GM21619 (cell line): ENCODE measurements around the gene PKD1.
"Not testable (repeated sequence)": the region's sequence is repeated elsewhere in the genome, so short reads cannot be mapped to it uniquely, and the experiment has no call there.

Source experiments
- ATAC-seq: cut with Tn5 transposase; IDR thresholded peaks from one replicate; pipeline ENCODE4 v1.9.1; 2021; ENCODE audit not compliant: unreplicated experiment

The PKD1 gene

DNA sequence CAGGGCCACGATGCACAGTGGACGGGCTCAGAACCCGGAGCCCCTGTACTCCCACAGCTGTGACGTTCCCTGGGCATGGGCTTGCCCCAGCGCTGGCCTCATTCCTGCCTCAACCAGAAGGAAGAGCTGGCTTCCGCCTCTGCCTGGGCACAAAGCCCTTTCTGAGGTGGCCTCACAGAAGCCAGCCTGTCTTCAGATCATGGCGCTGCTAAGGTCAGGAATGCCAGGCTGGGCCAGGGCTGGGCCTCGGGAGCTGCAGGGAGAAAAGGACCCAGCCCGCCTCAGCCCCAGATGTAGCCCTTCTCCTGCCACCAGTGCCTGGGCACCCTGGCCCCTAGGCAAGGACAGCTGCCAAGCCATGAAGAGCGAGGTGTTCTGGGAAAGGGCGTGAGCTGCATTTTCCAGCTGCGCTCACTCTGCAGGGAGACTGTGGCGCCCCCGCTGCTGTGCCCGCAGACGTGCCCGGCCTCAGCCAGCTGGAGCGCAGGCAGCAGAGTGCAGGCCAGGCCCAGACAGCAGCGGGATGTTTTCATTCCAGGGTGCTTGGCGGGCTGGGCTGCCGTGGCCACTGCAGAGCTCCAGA, 9.4 kb downstream of the PKD1 start:
- ATAC-seq = not testable (repeated sequence)

DNA sequence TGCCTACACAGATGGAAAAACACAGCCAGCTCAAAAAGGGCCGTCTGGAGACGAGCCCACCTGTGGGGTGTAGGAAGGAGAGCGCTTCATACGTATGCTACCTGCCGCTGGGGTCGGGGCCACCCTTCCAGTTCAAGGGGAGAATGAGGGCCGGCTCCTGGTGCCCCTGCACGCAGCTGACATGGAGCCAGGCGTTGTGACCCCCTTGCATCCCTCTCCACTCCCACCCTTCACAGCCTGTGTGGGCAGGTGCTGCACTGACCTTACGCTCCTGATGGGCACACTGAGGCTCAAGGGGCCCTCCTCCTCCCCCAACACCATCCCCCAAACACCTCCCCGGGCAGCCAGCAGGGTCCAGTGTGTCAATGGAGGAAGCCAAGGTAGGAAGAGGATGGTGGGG, 10.1 kb downstream of the PKD1 start:
- ATAC-seq = not testable (repeated sequence)

DNA sequence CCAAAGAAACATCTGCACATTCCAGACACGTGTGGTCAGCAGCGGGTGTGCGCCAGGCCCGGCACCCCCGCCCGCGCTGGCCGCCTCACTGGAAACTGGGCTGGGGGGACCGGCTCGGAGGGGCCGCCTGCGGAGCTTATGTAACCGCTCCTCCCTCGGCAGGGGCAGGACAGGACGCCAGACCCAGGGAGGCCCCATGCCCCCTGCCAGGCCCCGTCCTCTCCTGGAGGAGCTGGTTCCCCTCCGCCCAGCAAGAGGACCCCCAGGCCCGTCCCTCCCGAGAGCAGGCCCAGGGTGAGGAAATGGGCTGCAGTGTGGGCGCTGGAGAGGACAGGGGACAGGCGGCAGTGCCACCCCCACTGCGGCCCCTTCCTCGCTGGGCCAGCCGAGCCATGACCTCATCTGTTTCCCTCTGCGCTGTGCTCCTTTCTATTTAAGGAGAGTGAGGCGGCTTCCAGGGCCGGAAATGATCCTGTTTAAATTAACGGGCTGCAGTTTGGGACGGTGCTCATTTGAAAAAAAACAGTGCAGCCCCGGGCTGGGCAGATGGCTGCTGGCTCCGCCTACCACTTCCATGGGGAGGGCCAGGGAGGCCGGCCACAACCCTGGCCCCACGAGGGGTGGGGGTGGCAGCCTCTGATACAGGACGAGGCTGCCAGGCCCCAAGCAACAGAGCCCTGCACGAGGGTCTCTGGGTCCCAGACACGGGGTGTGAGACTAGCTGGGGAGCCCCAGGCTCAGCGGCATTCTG, 10.8 kb downstream of the PKD1 start:
- not testable (repeated sequence) for ATAC-seq

DNA sequence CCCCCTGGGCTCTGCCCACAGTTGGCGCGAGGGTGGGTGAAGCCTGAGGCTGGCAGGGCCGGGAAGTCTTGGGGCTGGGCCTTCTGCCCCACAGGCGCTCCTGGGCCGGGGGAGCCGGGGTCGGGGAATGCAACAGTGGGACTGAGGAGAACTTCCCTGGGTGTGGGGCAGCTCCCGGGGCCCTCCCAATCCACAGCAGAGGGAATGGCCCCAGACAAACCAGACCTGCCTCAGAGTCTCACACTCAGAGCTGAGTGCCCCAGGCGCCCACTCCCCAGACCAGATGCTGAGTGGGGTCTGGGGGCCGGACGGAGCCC, 11.4 kb downstream of the PKD1 start:
- ATAC-seq = not testable (repeated sequence)

DNA sequence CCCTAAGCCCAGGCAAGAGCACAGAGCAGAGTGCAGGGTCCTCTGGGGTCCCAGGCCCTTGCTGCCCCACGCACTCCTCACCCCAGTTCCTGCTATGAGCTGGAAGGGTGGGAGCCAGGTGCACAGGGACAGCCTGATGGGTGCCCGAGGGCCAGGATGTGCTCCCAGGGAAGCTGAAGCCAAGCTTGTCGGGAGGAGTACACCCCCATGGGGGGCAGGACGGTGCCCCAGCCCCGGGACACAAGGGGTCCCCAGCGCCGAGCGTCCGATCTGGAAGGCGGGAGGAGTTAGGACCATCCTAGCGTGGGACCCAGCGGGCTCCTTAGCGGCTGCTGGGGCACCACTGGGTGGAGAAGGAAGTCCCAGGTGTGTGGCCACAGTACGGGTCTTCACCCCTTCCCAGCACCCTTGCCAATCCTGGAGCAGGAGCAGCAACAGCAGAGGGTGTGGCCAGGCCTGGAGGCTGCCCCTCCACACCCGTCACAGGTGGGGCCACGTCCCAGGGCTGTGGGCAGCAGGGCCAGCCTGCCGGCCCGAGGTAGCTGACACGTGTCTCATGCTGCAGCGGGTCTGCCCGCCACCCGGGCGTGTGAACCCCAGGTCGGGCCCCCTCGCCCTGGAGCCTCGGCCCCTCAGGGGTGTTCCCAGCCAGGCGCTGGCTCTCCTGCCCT, 11.9 kb downstream of the PKD1 start:
- not testable (repeated sequence) for ATAC-seq

DNA sequence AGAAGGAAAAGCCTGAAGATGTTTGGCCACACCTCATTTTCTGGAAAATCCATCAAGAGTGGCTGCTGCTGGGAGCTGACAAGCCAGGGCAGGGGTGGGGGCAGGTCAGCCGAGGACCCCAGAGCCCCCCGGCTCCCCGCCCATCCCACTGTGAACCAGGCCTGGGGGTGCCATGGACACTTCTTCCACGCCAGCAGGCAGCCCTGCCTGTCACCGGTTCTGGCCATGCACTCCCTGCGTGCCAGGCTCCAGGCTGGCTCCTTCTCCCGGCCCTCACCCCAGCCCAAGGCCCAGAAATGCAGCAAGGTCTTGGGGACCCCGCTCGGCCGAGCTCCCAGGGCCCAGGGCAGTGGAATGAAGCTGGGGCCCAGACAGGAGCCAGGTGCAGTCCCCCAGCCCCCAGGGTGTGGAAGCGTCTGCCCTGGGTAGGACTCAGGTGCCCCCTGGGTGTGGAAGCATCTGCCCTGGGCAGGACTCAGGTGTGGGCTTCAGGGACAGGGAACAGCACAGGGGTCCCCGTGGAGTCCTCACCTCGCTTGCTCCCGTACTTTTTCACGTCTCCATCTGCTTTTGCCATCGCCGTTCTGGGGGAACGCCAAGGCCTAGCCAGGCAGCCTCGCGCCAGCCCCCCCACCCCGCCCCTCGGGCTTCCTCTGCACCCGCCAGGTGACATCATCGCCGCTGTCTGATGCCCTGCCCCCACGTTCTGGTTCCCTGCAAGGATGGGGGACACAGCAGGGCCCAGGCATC, 12.6 kb downstream of the PKD1 start:
- ATAC-seq = not testable (repeated sequence)

DNA sequence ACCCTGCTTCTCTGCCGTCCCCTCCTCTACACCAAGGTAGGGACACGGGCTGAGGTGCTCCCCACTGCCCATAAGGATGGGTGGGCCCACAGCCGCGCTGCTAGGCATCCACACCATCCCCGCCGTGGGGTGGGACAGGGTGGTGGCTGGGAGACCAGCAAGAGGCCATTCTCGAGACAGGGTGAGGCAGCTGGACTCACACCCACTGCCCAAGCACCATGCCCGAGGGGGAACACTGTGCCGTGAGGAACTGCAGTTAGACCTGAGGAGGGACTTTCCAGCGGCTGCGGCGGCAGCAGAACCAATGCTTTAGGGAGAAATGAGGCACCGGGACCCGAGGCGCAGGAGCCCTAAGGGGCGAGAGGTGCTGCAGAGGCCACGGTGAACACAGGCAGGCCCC, 13.3 kb downstream of the PKD1 start:
- ATAC-seq = no peak

DNA sequence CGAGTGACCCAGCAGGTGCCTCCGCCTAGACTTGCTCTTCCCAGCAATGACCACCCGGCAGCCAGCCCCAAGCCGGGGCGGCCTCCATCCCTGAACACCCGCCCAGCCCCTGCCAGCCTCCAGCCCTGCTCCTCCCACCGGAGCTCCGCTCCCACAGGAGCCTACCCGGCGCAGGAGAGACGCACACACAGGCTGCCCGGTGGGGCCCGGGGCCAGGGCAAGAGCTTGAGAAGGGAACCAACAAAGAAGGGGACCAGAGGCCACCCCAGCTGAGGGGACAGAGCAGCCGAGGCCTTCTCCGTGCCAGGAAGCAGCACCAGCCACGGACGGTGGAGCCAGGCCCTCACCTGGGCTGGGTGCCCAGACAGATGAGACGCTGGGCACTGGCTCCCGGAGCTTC, 13.8 kb downstream of the PKD1 start:
- ATAC-seq = no peak

DNA sequence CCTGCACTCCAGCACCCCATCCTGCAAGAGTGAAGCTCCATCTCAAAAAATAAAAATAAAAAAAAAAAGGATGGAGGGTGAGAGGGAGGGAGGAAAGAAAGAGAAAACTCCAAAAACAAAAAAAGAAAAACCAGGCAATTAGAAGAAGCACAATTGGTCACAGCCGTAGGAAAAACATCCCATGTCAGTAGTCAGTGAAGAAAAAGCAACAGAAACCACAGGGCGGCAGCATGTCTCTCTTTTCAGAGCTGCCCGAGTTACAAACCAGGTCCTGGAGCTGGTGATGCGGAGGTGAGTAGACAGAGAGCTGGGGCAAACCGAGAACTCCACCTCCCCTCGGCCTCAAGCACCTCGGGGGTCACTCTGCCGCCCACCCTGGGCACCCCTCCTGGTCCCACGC, 14.4 kb downstream of the PKD1 start:
- not testable (repeated sequence) for ATAC-seq

DNA sequence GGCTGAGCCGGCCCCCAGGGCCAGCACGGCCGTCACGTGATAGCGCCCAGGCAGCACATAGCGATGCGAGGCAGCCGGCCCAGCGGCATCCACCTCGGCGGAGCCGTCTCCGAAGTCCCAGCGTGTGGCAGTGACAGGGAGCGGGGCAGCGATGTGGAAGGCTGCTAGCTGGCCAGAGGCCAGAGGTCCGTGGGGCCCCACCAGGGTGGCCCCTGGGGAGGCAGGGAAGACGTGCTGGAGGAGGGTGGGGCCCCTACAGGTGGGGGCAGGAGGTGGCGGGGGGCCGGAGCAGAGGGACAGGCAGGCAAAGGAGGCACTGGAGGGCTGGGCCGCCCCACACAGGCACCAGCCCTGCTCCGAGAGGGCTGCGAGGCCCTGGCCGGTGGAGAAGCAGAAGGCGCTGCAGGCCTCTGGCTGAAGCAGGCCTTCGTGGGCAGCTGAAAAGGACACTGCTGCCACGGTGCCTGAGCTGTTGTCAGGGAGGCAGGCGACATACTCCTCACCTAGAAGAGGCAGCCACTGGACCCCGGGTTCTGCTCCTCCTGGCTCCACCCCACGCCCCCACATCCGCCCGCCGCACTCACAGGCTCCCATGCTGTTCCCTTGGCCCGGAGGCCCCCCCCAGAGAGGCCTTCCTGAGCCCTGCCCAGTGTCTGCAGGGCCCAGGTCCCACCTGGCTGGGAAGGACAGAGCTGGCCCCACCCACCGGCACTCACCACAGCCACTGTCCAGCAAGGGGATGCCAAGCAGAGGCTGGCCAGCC, 17.6 kb downstream of the PKD1 start:
- not testable (repeated sequence) for ATAC-seq

DNA sequence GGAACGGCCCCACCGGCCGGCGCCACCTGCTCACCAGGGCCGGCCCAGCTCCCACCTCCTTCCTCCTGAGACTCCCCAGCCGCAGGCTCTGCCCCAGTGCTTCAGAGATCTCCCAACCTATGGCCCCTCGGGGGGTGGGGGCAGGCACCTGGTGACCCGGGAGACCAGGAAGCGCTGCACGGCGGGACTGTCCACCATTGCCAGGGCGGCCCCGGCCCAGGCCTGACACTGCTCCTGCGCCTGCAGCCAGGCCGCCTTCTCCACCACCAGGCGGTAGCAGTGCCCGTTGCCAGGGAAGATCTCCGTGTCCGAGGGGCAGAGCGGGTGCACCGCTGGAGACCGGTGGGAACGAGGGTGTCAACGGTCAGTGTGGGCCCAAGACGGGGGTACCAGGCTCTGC, 18.4 kb downstream of the PKD1 start:
- not testable (repeated sequence) for ATAC-seq

DNA sequence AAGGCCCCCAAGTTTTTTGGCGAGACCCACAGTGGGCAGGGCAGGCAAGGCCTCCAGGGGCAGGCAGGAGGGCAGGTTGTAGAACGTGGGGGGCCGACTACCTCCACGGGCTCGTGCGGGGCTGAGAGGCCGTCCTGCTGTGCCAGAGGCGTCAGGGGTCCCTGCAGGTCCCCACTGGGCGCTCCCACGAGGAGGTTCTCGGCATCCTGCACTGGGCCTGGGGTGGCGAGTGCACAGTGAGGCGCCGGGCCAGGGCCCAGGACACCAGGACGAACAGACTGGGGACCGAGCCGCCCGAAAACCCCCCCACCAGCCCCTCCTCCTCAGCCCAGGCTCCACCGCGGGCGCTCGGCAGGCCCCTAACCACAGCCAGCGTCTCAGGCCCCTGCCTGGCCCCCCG, 19.3 kb downstream of the PKD1 start:
- ATAC-seq = not testable (repeated sequence)

DNA sequence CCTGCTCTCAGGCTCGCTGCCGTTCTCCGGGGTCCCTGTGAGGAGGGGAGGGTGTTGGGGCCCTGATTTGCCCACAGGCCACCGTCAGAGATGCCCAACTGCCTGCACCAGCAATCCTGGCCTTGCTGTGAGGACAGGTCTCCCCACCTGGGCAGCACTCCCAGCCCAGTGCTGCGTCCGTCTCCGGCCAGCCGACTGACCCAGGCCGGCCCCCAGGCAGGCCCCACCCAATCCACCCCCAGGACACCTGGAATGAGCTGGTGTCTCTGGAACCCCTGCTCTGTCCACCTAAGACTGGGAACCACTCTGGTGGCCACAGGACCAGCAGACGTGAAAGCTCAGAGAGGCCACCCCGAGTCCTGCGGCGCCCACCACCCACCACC, 20.1 kb downstream of the PKD1 start:
- no peak for ATAC-seq

DNA sequence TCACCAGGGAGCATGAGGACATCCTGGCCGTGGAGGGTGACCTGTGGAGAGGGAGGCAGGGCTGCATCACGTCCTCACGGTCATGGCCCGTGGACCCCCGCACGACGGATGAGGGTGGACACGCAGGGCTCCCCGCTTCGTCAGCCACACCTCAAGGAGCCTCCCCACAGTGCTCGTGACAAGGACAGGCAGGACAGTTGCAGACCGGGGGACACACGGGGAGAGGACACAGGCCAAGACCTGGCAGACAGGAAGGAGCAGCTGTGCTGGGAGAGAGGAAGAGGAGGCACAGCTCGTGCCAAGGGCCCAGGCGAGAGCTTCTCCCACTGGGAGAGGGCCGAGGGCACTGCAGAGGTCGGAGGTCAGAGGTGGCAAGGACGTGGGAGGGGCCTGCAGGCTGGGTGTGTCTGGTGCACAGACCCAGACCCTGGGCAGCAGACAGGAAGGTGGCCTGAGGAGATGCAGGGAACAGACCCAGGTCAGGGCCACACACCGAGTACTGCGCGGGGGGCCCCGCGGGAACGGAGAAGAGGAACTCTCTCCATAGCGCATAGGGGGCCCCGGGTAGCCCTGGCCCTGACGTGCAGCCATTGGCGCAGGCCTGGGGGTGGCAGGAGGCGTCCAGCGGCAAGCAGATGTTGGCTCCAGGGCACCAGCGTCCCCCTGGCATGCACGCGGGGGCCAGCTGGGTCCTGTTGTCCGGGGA, 20.7 kb downstream of the PKD1 start:
- ATAC-seq = not testable (repeated sequence)

DNA sequence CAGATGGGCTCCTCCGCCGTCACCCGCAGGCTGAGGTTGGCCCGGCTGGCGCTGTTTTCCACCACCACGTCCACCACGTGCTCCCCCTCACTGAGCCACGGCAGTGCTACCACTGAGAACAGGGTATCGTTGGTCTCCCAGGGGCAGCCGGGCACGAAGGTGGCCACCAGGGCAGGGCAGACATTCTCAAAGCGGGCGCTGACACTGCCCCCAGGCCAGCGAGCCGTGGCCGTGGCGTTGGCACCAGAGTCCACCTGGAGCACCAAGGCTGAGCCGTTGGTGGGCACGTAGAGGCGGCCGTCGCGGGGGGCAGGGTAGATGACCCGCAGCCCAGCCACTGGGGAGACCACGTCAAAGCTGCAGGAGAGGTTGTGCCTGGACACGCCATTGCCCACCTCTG, 21.5 kb downstream of the PKD1 start:
- not testable (repeated sequence) for ATAC-seq

DNA sequence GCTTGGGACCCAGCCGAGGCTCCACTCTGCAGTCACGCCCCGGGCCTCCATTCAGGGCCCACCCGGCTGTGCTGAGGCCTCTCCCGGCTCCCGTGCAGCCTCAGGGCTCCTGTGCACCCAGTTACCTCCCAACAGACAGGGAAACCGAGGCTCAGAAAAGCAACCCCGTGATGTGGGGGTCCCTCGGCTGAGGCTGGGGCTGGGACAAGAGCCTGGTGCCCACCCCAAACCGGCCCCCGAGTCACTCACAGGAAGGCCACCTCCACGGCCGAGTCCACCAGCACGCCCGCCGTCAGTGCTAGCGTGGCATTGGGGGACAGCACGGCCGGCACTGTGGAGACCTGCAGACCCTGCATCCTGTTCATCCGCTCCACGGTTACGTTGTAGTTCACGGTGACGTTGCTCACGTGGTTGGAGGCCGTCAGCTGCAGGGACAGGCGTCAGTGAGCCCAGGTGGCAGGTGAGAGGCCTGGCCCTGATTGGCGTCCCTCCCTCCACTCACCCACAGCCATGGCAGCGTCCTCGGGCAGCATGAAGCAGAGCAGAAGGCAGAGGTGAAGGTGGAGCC, 23.1 kb downstream of the PKD1 start:
- ATAC-seq = not testable (repeated sequence)

DNA sequence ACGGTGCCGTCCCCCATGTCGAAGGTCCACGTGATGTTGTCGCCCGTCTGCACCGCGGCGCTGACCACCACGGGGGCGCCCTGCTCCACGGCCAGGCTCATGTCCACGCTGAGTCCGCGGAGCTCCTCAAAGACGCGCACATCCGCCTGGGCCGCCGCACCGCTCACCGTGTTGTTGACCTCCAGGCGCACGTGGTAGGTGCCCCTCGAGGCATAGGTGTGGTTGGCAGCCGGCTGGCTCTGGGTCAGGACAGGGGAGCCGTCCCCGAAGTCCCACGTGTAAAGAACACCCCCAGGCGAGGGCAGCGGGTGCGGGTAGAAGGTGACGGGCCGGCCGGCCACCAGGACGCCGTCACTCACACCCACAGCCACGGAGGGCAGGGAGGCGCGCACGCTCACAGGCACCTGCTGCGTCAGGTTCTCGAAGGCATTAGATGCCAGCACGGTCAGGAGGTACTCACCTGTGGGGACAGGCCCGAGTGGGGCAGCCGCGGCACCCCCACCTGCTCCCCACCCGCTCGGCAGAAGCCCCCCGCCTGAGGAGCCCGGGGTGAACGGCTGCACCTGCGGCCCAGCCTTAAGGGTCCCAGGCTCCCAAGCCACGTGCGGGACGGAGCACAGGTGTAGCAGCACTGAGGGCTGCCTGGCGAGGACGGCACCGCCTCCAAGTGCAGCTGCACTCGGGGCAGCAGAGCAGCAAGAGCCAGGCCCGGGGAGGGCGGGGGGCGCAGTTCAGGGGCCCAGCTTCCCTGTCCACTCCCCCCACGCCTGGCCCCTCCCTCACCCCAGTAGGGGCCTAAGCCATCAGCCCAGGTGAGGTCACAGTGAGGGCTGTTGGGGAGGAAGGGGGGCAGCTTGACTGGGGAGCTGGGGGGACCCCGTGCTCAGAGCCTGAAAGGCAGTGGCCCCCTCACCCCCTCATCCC, 24.0 kb downstream of the PKD1 start:
- not testable (repeated sequence) for ATAC-seq

DNA sequence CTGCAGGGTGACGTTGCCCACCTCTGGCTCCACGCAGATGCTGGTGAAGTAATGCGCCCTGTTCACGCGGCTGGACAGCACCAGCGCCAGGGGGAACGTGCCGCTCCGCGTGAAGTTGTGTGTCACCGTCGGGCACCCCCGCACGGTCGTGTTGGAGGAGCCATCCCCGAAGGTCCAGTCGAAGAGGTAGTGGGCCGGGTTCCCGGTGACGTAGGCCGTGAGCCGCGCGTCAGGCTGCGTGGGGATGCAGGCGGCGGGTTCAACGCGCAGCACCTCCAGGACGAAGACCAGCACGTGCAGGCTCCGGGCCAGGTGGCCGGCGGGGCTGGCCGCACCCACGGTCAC, 24.7 kb downstream of the PKD1 start:
- not testable (repeated sequence) for ATAC-seq
